ENCODE results near the gene JMJD7.

The JMJD7 gene

GRCh38 chr15:41783296-41783695 is 44.6 kb upstream of the JMJD7 start:
- H3K4me3 ChIP-seq (ENCODE audit: low read depth, low read length), result no peak overlapping the region
- no peak for TF ChIP-seq CTCF (IDR thresholded peaks at IDR 0.05; ENCODE audit: control insufficient read depth, extremely low read depth, insufficient read depth)
- DNase-seq (ENCODE audit: low read depth), result no peak

GRCh38 chr15:41788262-41788661 is 39.6 kb upstream of the JMJD7 start:
- no peak for TF ChIP-seq CTCF (IDR thresholded peaks at IDR 0.05; ENCODE audit: control insufficient read depth, extremely low read depth, insufficient read depth)
- no peak for DNase-seq (ENCODE audit: low read depth)
- no peak overlapping the region for H3K4me3 ChIP-seq (ENCODE audit: low read depth, low read length)

GRCh38 chr15:41789236-41789635 is 38.7 kb upstream of the JMJD7 start:
- no peak for DNase-seq (ENCODE audit: low read depth)
- H3K4me3 ChIP-seq (ENCODE audit: low read depth, low read length), result no peak overlapping the region
- no peak for TF ChIP-seq CTCF (IDR thresholded peaks at IDR 0.05; ENCODE audit: control insufficient read depth, extremely low read depth, insufficient read depth)

- no peak for TF ChIP-seq CTCF (IDR thresholded peaks at IDR 0.05; ENCODE audit: control insufficient read depth, extremely low read depth, insufficient read depth)
- H3K4me3 ChIP-seq (ENCODE audit: low read depth, low read length), result no peak overlapping the region
- DNase-seq (ENCODE audit: low read depth), result no peak
Measured at GRCh38 chr15:41789662-41790061, 38.2 kb upstream of the JMJD7 start.

- no peak for DNase-seq (ENCODE audit: low read depth)
- TF ChIP-seq CTCF (IDR thresholded peaks at IDR 0.05; ENCODE audit: control insufficient read depth, extremely low read depth, insufficient read depth), result no peak
- no peak overlapping the region for H3K4me3 ChIP-seq (ENCODE audit: low read depth, low read length)
Measured at GRCh38 chr15:41790169-41790568, 37.7 kb upstream of the JMJD7 start.

GRCh38 chr15:41790756-41791546 is 36.9 kb upstream of the JMJD7 start:
- no peak for DNase-seq (ENCODE audit: low read depth)
- H3K4me3 ChIP-seq (ENCODE audit: low read depth, low read length), result no peak overlapping the region
- no peak for TF ChIP-seq CTCF (IDR thresholded peaks at IDR 0.05; ENCODE audit: control insufficient read depth, extremely low read depth, insufficient read depth)

- TF ChIP-seq CTCF (IDR thresholded peaks at IDR 0.05; ENCODE audit: control insufficient read depth, extremely low read depth, insufficient read depth), result no peak
- DNase-seq (ENCODE audit: low read depth), result no peak
- H3K4me3 ChIP-seq (ENCODE audit: low read depth, low read length), result no peak overlapping the region
Measured at GRCh38 chr15:41791547-41791937, 36.4 kb upstream of the JMJD7 start.
